Measurements from ENCODE around the gene CEACAM20. TPM values are rescaled to one million over a fixed set of nuclear protein-coding genes. Genes with fewer than 3 reads are reported as not detected.

CEACAM20 gene
- total RNA-seq, 1 donor from 2014 or later, result not detected

- TF ChIP-seq, protein P1, sequence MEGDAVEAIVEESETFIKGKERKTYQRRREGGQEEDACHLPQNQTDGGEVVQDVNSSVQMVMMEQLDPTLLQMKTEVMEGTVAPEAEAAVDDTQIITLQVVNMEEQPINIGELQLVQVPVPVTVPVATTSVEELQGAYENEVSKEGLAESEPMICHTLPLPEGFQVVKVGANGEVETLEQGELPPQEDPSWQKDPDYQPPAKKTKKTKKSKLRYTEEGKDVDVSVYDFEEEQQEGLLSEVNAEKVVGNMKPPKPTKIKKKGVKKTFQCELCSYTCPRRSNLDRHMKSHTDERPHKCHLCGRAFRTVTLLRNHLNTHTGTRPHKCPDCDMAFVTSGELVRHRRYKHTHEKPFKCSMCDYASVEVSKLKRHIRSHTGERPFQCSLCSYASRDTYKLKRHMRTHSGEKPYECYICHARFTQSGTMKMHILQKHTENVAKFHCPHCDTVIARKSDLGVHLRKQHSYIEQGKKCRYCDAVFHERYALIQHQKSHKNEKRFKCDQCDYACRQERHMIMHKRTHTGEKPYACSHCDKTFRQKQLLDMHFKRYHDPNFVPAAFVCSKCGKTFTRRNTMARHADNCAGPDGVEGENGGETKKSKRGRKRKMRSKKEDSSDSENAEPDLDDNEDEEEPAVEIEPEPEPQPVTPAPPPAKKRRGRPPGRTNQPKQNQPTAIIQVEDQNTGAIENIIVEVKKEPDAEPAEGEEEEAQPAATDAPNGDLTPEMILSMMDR (conservative IDR thresholded peaks at IDR 0.05; ENCODE audit: low read depth, low read length), result no peak
- no peak for DNase-seq (ENCODE audit: low read depth)
- H3K4me3 ChIP-seq (ENCODE audit: low read depth, low read length), result no peak overlapping the region
Observed at GRCh38 chr19:44515031-44515430, 14.4 kb downstream of the CEACAM20 start.

GRCh38 chr19:44512326-44513298 lies 16.9 kb downstream of the CEACAM20 start:
- peak; percentile 15 for DNase-seq (ENCODE audit: low read depth)
- TF ChIP-seq, protein P1 (conservative IDR thresholded peaks at IDR 0.05; ENCODE audit: low read depth, low read length), result peak; percentile 78
- no peak overlapping the region for H3K4me3 ChIP-seq (ENCODE audit: low read depth, low read length)

DNA sequence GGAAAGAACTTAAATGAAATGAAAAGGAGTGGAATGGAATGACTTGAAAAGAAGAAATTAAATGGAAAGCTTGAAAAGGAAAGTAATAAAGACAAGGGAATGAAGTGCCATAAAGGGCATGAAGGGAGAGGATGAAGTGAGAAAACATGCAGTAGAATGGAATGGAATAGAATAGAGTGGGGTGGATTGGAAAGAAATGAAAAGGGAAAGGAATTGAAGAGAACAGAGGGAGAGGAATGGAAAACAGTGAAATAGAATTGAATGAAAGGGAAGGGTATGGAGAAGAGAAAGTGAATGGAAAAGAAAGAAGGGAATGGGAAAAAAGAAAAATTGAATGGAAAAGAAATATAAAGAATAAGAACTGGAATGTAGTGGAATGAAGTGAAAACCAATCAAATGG lies 20.0 kb downstream of the CEACAM20 start:
- no peak overlapping the region for H3K4me3 ChIP-seq (ENCODE audit: low read depth, low read length)
- DNase-seq (ENCODE audit: low read depth), result no peak
- TF ChIP-seq, protein P1 (conservative IDR thresholded peaks at IDR 0.05; ENCODE audit: low read depth, low read length), result no peak

- peak within 1 kb of the TSS; percentile 77 for H3K4me3 ChIP-seq (ENCODE audit: low read depth, low read length)
- peak; percentile 45 for DNase-seq (ENCODE audit: low read depth)
- TF ChIP-seq, protein P1 (conservative IDR thresholded peaks at IDR 0.05; ENCODE audit: low read depth, low read length), result peak; percentile 43
Observed at GRCh38 chr19:44499962-44500949, 29.2 kb downstream of the CEACAM20 start, which contains the start of gene ZNF180. TSS of gene ZNF180 (minus strand) at chr19:44500522. CDS start at chr19:44497334, 3,188 bp downstream.

DNA sequence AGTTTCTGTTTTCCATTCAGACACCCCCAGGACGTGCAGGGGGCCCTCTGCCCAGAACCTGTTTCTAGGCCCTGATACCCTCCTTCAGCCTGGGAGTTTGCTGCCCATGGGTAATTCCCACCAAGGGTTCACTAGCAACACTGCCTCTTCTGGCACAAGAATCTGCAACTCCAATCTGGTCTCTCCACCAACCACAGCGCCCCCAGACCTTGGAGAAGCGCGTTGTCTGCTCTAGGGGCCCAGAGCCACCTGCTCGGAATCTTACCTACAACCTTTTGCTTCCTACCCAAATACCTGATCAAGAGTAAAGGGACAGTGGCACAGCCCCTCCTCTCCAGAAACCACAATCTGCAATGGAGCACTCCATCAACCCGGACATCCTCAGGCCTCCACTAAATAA lies 29.9 kb downstream of the CEACAM20 start:
- H3K4me3 ChIP-seq (ENCODE audit: low read depth, low read length), result peak overlapping the region; percentile 77
- TF ChIP-seq, protein P1 (conservative IDR thresholded peaks at IDR 0.05; ENCODE audit: low read depth, low read length), result peak; percentile 5
- DNase-seq (ENCODE audit: low read depth), result no peak

DNA sequence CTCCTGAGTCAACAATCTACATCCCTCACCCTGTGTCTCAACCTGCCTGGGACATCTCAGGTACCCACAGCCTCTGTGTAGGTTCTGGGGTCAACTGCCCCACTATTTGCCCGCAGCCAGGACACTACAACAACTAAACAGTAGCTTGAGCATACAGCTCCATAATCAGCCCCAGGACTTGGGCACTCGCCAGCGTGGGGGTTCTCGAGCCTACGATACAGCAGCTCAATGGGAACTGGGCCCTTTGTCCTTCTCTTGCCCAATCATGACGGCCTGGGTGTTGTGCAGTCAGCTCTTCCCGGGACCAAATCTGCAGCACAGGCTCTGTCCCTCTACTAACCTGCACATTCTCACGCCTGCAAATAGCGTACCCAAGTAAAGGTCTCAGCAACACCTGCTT lies 30.5 kb downstream of the CEACAM20 start:
- DNase-seq (ENCODE audit: low read depth), result no peak
- peak overlapping the region; percentile 77 for H3K4me3 ChIP-seq (ENCODE audit: low read depth, low read length)
- TF ChIP-seq, protein P1 (conservative IDR thresholded peaks at IDR 0.05; ENCODE audit: low read depth, low read length), result no peak
